B cell (primary cell): ENCODE data around the gene SPOCK3. TPM values are rescaled to one million over a fixed set of nuclear protein-coding genes. Genes with fewer than 3 reads are reported as not detected.

Experiments used
- ATAC-seq: fragments of 200-7000 bp; cut with Tn5 transposase; one replicate; pipeline ENCODE4 v1.10.0; 2021; ENCODE audit warnings: low read depth, mild to moderate bottlenecking, moderate number of reproducible peaks, moderate library complexity
- CTCF ChIA-PET: fragments of 350-600 bp; sonication (Branson Sonifier 250); formaldehyde crosslinking; loops from one replicate; lab custom pipeline; 2021; ENCODE audit warnings: antibody characterized with exemption, inconsistent platforms; lab: Charles Lee
- POLR2A ChIA-PET: fragments of 350-600 bp; sonication (Branson Sonifier 250); formaldehyde crosslinking; loops from one replicate; lab custom pipeline; 2021; ENCODE audit warnings: antibody characterized with exemption; lab: Charles Lee
- DNase-seq: peaks from one replicate; pipeline ENCODE4 v3.0.0; 2013
- H2AFZ ChIP-seq: 2 replicates; pipeline ENCODE4 v1.6.1; 2012; ENCODE audit warnings: mild to moderate bottlenecking, low read depth, low read length; ENCODE audit not compliant: insufficient read depth, poor library complexity, severe bottlenecking
- H3K27ac ChIP-seq, 2 donors: 1 replicate in 1 of 2; 2 replicates in 1 of 2; pipeline ENCODE4 v1.5.1; 2012 to 2013; ENCODE audit warnings: low read length in 2 of 2, mild to moderate bottlenecking in 2 of 2, moderate library complexity in 1 of 2
- H3K27me3 ChIP-seq, 4 experiments: fragments of 200-600 bp in 1 of 4; sonication (generic) in 1 of 4; replicated peaks in 1 of 4; 1 replicate in 2 of 4; 2 replicates in 2 of 4; pipeline versions ENCODE4 v1.6.1 to v1.7.0; 2013 to 2016; ENCODE audit warnings: low read length in 3 of 4, mild to moderate bottlenecking in 2 of 4, mixed read lengths in 1 of 4, moderate library complexity in 1 of 4; ENCODE audit not compliant: insufficient read depth in 4 of 4, control insufficient read depth in 3 of 4; ENCODE audit errors: control extremely low read depth in 1 of 4
- H3K36me3 ChIP-seq, 2 experiments: replicated peaks in 1 of 2; 1 replicate in 1 of 2; 2 replicates in 1 of 2; pipeline versions ENCODE4 v1.6.1 to v1.7.1; 2013; ENCODE audit warnings: low read length in 1 of 2; ENCODE audit not compliant: insufficient read depth in 2 of 2, control insufficient read depth in 1 of 2; ENCODE audit errors: control extremely low read depth in 1 of 2, extremely low read depth in 1 of 2
- H3K4me1 ChIP-seq, 2 donors: fragments of 200-600 bp in 1 of 2; sonication (generic) in 1 of 2; 1 replicate in 1 of 2; 2 replicates in 1 of 2; pipeline versions ENCODE4 v1.5.1 to v1.6.1; 2013 to 2017; ENCODE audit warnings: low read length in 2 of 2; ENCODE audit not compliant: control insufficient read depth in 2 of 2, insufficient read depth in 2 of 2
- H3K4me2 ChIP-seq: replicated peaks from 2 replicates; pipeline ENCODE3; 2012; ENCODE audit warnings: mild to moderate bottlenecking, low read depth, low read length; ENCODE audit not compliant: poor library complexity, severe bottlenecking
- H3K4me3 ChIP-seq, 5 experiments: fragments of 200-600 bp in 1 of 5; sonication (generic) in 1 of 5; 1 replicate in 3 of 5; 2 replicates in 2 of 5; pipeline versions ENCODE4 v1.5.1 to v1.7.0; 2011 to 2016; ENCODE audit warnings: low read length in 4 of 5, mild to moderate bottlenecking in 4 of 5, low read depth in 2 of 5, control low read depth in 1 of 5, moderate library complexity in 1 of 5; ENCODE audit not compliant: insufficient read depth in 1 of 5; ENCODE audit errors: control extremely low read depth in 1 of 5, extremely low read depth in 1 of 5
- H3K79me2 ChIP-seq: fragments of 200-600 bp; sonication (generic); one replicate; pipeline ENCODE4 v1.6.0; 2016; ENCODE audit warnings: low read length; ENCODE audit not compliant: control insufficient read depth, insufficient read depth
- H3K9ac ChIP-seq: fragments of 200-600 bp; sonication (generic); 2 replicates; pipeline ENCODE4 v1.6.1; 2017; ENCODE audit warnings: mild to moderate bottlenecking, low read length, moderate library complexity
- H3K9me3 ChIP-seq, 3 donors: one replicate each; pipeline versions ENCODE4 v1.6.1 to v1.7.1; 2013; ENCODE audit warnings: low read length in 2 of 3; ENCODE audit not compliant: control insufficient read depth in 2 of 3, insufficient read depth in 1 of 3; ENCODE audit errors: control extremely low read depth in 1 of 3
- H4K20me1 ChIP-seq: 2 replicates; pipeline ENCODE4 v1.6.0; 2012; ENCODE audit warnings: mild to moderate bottlenecking, low read length; ENCODE audit not compliant: insufficient read depth, control insufficient read depth, poor library complexity, severe bottlenecking
- H3K27ac Mint-ChIP-seq: one replicate; pipeline ENCODE4 v1.8.0; 2021; ENCODE audit warnings: mixed read lengths
- H3K27me3 Mint-ChIP-seq: one replicate; pipeline ENCODE4 v1.8.0; 2021; ENCODE audit warnings: mixed read lengths
- H3K4me1 Mint-ChIP-seq: one replicate; pipeline ENCODE4 v1.8.0; 2021; ENCODE audit warnings: mixed read lengths
- H3K4me3 Mint-ChIP-seq: one replicate; pipeline ENCODE4 v1.8.0; 2021; ENCODE audit warnings: mixed read lengths
- H3K9me3 Mint-ChIP-seq: one replicate; pipeline ENCODE4 v1.8.0; 2022; ENCODE audit warnings: mixed read lengths; ENCODE audit not compliant: insufficient read depth
- CTCF ChIP-seq: fragments of 200-600 bp; IDR thresholded peaks from one replicate; pipeline ENCODE4 v1.8.0; 2022; ENCODE audit warnings: antibody characterized with exemption, mild to moderate bottlenecking
- EZH2 ChIP-seq: IDR thresholded peaks from 2 replicates; pipeline ENCODE4 v1.6.1; 2012; ENCODE audit warnings: borderline replicate concordance, low read depth, mild to moderate bottlenecking, moderate library complexity, low read length; ENCODE audit not compliant: insufficient read depth, poor library complexity, severe bottlenecking
- WGBS: methylation state at CpG from one replicate; pipeline ENCODE4 v1.1.5; 2013; ENCODE audit warnings: missing lambda C conversion rate; ENCODE audit not compliant: insufficient coverage; 5-methylcytosine and 5-hydroxymethylcytosine counted together
- intact Hi-C: fragments of 100-400 bp; cut with micrococcal nuclease; formaldehyde crosslinking; loops from one replicate; pipeline ENCODE4 v1.10.0; 2022
- polyA plus RNA-seq: library from polyadenylated mRNA; depleted of rRNA; stranded (reverse); fragments of >200 nt; gene quantifications from 2 replicates; pipeline ENCODE4 v1.2.3, GENCODE V29; 2012
- total RNA-seq, 2 donors: library from RNA; stranded (reverse); fragments of 120-200 nt in 1 of 2; gene quantifications; 1 replicate in 1 of 2; 2 replicates in 1 of 2; pipeline versions ENCODE4 v1.2.3 to v1.2.4, GENCODE V29; 2013 to 2022

The SPOCK3 gene
- total and polyA plus RNA-seq, 2 donors (not counting 1 experiment from before 2014, with no cell fraction given) = not detected

- Mint-ChIP-seq H3K4me3 (no peak overlapping the region), H3K4me1 (no peaks in the 10 kb centered on the region), H3K9me3 (peaks cover 12% of the 10 kb centered on the region), H3K27ac (no peak overlapping the region), H3K27me3 (no peaks in the 10 kb centered on the region)
- Histone ChIP-seq H3K36me3 (no peaks in the 10 kb centered on the region), H3K4me2 (no peak overlapping the region), H2AFZ (no peak overlapping the region), H3K27me3 (no peaks in the 10 kb centered on the region), H4K20me1 (no peaks in the 10 kb centered on the region), H3K79me2 (no peaks in the 10 kb centered on the region), H3K9me3 (peaks cover 0 to 4% (median 0%) of the 10 kb centered on the region in 3 donors), H3K4me3 (no peak overlapping the region), H3K9ac (no peak overlapping the region), H3K4me1 (no peaks in the 10 kb centered on the region), H3K27ac (no peak overlapping the region)
- intact Hi-C loops = no loop called here
- DNase-seq (no peak), ATAC-seq (no peak)
- CTCF ChIA-PET = no interaction called here
- POLR2A ChIA-PET = no interaction called here
- TF ChIP-seq EZH2 (no peak), CTCF (no peak)
- 79% methylated on average over 2 of the region's 4 CpGs for WGBS
Observed at GRCh38 chr4:166700592-166700991, 533.7 kb downstream of the SPOCK3 start.

- no peak overlapping the region for H3K27ac Mint-ChIP-seq
- no peak overlapping the region for H3K27ac ChIP-seq
- H3K9me3 ChIP-seq = no peaks in the 10 kb centered on the region
- intact Hi-C loops = no loop called here
- no peaks in the 10 kb centered on the region for H3K9me3 Mint-ChIP-seq
- no peaks in the 10 kb centered on the region for H3K27me3 ChIP-seq
- no peaks in the 10 kb centered on the region for H3K4me1 Mint-ChIP-seq
- no peak overlapping the region for H3K4me3 ChIP-seq
- H4K20me1 ChIP-seq = no peaks in the 10 kb centered on the region
- H3K9ac ChIP-seq = no peak overlapping the region
- no peak overlapping the region for H3K4me2 ChIP-seq
- H2AFZ ChIP-seq = no peak overlapping the region
- ATAC-seq (no peak), DNase-seq (no peak)
- ChIA-PET CTCF (no interaction called here), POLR2A (no interaction called here)
- no peak overlapping the region for H3K4me3 Mint-ChIP-seq
- H3K36me3 ChIP-seq = no peaks in the 10 kb centered on the region
- TF ChIP-seq EZH2 (no peak), CTCF (no peak)
- no peaks in the 10 kb centered on the region for H3K79me2 ChIP-seq
- no peaks in the 10 kb centered on the region for H3K4me1 ChIP-seq
- no peaks in the 10 kb centered on the region for H3K27me3 Mint-ChIP-seq
- WGBS = no CpG with 5 or more reads among the region's 2 CpGs
Observed at GRCh38 chr4:166688835-166689234, 545.5 kb downstream of the SPOCK3 start.
